CD8-positive, alpha-beta T cell (primary cell): ENCODE data around the gene RASGRP1. TPM values are rescaled to one million over a fixed set of nuclear protein-coding genes. Genes with fewer than 3 reads are reported as not detected.

Source experiments
- total RNA-seq, 46 experiments: library from RNA in 2 of 46; stranded (reverse) in 2 of 46; gene quantifications; one replicate each; pipeline ENCODE4 v1.2.3 and lab custom pipeline; 2021 to 2026

The RASGRP1 gene
- total RNA-seq, 2 experiments from 2014 or later: 58.2 to 65.2 TPM

Other genes with a start within 250 kb of the RASGRP1 start
- 10 to 100 TPM; 18.4 to 19.4 TPM for gene FAM98B, start 110.7 kb downstream of the RASGRP1 start, total RNA-seq